ENCODE measurements around the gene AKAP7.

DNA sequence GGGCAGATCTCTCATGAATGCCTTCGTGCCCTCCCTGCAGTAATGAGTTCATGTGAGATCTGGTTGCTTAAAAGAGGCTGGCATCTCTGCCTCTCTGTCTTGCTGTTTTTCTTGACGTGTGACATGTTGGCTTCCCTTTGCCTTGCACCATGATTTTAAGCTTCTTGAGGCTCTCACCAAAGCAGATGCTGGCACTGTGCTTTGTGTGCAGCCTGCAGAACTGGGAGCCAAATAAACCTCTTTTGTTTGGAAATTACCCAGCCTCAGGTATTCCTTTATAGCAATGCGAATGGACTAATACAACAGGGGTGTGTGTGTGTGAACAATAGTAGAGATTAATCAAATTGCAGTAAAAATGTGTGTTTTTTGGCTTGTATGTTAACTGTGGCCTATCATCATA lies 8.1 kb downstream of the AKAP7 start:
- TF ChIP-seq, protein P1, sequence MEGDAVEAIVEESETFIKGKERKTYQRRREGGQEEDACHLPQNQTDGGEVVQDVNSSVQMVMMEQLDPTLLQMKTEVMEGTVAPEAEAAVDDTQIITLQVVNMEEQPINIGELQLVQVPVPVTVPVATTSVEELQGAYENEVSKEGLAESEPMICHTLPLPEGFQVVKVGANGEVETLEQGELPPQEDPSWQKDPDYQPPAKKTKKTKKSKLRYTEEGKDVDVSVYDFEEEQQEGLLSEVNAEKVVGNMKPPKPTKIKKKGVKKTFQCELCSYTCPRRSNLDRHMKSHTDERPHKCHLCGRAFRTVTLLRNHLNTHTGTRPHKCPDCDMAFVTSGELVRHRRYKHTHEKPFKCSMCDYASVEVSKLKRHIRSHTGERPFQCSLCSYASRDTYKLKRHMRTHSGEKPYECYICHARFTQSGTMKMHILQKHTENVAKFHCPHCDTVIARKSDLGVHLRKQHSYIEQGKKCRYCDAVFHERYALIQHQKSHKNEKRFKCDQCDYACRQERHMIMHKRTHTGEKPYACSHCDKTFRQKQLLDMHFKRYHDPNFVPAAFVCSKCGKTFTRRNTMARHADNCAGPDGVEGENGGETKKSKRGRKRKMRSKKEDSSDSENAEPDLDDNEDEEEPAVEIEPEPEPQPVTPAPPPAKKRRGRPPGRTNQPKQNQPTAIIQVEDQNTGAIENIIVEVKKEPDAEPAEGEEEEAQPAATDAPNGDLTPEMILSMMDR (IDR thresholded peaks at IDR 0.05; ENCODE audit: poor library complexity, severe bottlenecking): no peak
- no peak for TF ChIP-seq EP300 (conservative IDR thresholded peaks at IDR 0.05; ENCODE audit: poor library complexity, severe bottlenecking)
- no peak for TF ChIP-seq EZH2 (IDR thresholded peaks at IDR 0.05; ENCODE audit: borderline replicate concordance, insufficient read depth, low read length, poor library complexity, severe bottlenecking)
- TF ChIP-seq POLR2AphosphoS5 (IDR thresholded peaks at IDR 0.05): no peak
- TF ChIP-seq, protein P2, sequence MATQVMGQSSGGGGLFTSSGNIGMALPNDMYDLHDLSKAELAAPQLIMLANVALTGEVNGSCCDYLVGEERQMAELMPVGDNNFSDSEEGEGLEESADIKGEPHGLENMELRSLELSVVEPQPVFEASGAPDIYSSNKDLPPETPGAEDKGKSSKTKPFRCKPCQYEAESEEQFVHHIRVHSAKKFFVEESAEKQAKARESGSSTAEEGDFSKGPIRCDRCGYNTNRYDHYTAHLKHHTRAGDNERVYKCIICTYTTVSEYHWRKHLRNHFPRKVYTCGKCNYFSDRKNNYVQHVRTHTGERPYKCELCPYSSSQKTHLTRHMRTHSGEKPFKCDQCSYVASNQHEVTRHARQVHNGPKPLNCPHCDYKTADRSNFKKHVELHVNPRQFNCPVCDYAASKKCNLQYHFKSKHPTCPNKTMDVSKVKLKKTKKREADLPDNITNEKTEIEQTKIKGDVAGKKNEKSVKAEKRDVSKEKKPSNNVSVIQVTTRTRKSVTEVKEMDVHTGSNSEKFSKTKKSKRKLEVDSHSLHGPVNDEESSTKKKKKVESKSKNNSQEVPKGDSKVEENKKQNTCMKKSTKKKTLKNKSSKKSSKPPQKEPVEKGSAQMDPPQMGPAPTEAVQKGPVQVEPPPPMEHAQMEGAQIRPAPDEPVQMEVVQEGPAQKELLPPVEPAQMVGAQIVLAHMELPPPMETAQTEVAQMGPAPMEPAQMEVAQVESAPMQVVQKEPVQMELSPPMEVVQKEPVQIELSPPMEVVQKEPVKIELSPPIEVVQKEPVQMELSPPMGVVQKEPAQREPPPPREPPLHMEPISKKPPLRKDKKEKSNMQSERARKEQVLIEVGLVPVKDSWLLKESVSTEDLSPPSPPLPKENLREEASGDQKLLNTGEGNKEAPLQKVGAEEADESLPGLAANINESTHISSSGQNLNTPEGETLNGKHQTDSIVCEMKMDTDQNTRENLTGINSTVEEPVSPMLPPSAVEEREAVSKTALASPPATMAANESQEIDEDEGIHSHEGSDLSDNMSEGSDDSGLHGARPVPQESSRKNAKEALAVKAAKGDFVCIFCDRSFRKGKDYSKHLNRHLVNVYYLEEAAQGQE (IDR thresholded peaks at IDR 0.05; ENCODE audit: borderline replicate concordance): no peak
- TF ChIP-seq SMC3 (conservative IDR thresholded peaks at IDR 0.05; ENCODE audit: poor library complexity): no peak
- TF ChIP-seq MXI1 (conservative IDR thresholded peaks at IDR 0.05; ENCODE audit: poor library complexity, severe bottlenecking): no peak
- TF ChIP-seq TAF1 (IDR thresholded peaks at IDR 0.05; ENCODE audit: low read depth): no peak

Data from neural cell (in vitro differentiated cells).